Neural cell (in vitro differentiated cells): ENCODE data around the gene MSMP. TPM values are rescaled to one million over a fixed set of nuclear protein-coding genes. Genes with fewer than 3 reads are reported as not detected.

Experiments used
- H2AFZ ChIP-seq: fragments of 200-600, 300-800 bp; sonication (generic), shearing (Covaris generic); 2 replicates; pipeline ENCODE4 v1.6.0; 2014; ENCODE audit warnings: low read depth, mild to moderate bottlenecking, antibody characterized with exemption, low read length, moderate library complexity
- H3F3A ChIP-seq: fragments of 200-600 bp; shearing (Covaris generic); 2 replicates; pipeline ENCODE4 v1.6.1; 2016; ENCODE audit warnings: mild to moderate bottlenecking, moderate library complexity, mixed read lengths, antibody characterized with exemption, low read length; ENCODE audit not compliant: insufficient read depth, poor library complexity, severe bottlenecking
- H3K27ac ChIP-seq: fragments of 200-600, 300-800 bp; sonication (generic), shearing (Covaris generic); 2 replicates; pipeline ENCODE4 v1.5.1; 2014; ENCODE audit warnings: mild to moderate bottlenecking, low read length, moderate library complexity
- H3K27me3 ChIP-seq: fragments of 300-800, 200-600 bp; sonication (generic), shearing (Covaris generic); 2 replicates; pipeline ENCODE4 v1.6.0; 2014; ENCODE audit warnings: mild to moderate bottlenecking, low read depth, low read length, moderate library complexity; ENCODE audit not compliant: insufficient read depth
- H3K36me3 ChIP-seq: fragments of 300-800, 200-600 bp; sonication (generic), shearing (Covaris generic); 2 replicates; pipeline ENCODE4 v1.5.1; 2014; ENCODE audit warnings: mild to moderate bottlenecking, antibody characterized with exemption, low read length, moderate library complexity; ENCODE audit not compliant: insufficient read depth
- H3K4me2 ChIP-seq: fragments of 300-800, 200-600 bp; sonication (generic), shearing (Covaris generic); 2 replicates; pipeline ENCODE4 v1.6.0; 2014; ENCODE audit warnings: mild to moderate bottlenecking, low read length
- H3K4me3 ChIP-seq: fragments of 300-800, 200-600 bp; sonication (generic), shearing (Covaris generic); 2 replicates; pipeline ENCODE4 v1.5.1; 2014; ENCODE audit warnings: mild to moderate bottlenecking, low read length, moderate library complexity
- H3K79me2 ChIP-seq: fragments of 200-600 bp; shearing (Covaris generic); replicated peaks from 2 replicates; pipeline ENCODE4 v1.6.0; 2014; ENCODE audit warnings: mild to moderate bottlenecking, low read length, moderate library complexity; ENCODE audit not compliant: insufficient read depth
- H3K9ac ChIP-seq: fragments of 300-800, 200-600 bp; sonication (generic), shearing (Covaris generic); 2 replicates; pipeline ENCODE4 v1.6.1; 2016; ENCODE audit warnings: mild to moderate bottlenecking, low read length, mixed read lengths
- H3K9me2 ChIP-seq: fragments of 200-600 bp; shearing (Covaris generic); 2 replicates; pipeline ENCODE4 v1.6.1; 2016; ENCODE audit warnings: mild to moderate bottlenecking, low read length, mixed read lengths; ENCODE audit not compliant: insufficient read depth
- H3K9me3 ChIP-seq: fragments of 200-600, 300-800 bp; sonication (generic), shearing (Covaris generic); 2 replicates; pipeline ENCODE4 v1.6.1; 2016; ENCODE audit warnings: mild to moderate bottlenecking, mixed run types, low read length, moderate library complexity, mixed read lengths
- H4K20me1 ChIP-seq: fragments of 200-600 bp; shearing (Covaris generic); 2 replicates; pipeline ENCODE4 v1.6.1; 2016; ENCODE audit warnings: mild to moderate bottlenecking, mixed run types; ENCODE audit not compliant: insufficient read depth
- EP300 ChIP-seq: fragments of 450-650 bp; conservative IDR thresholded peaks from 2 replicates; pipeline ENCODE4 v1.6.1; 2014; ENCODE audit warnings: antibody characterized with exemption, mild to moderate bottlenecking, moderate library complexity; ENCODE audit not compliant: poor library complexity, severe bottlenecking
- EZH2 ChIP-seq: fragments of 200-600, 300-800 bp; shearing (Covaris generic), sonication (generic); IDR thresholded peaks from 2 replicates; pipeline ENCODE4 v1.6.1; 2014; ENCODE audit warnings: antibody characterized with exemption, low read length, borderline replicate concordance, mild to moderate bottlenecking; ENCODE audit not compliant: insufficient read depth, poor library complexity, severe bottlenecking
- MXI1 ChIP-seq: fragments of 450-650 bp; conservative IDR thresholded peaks from 2 replicates; pipeline ENCODE4 v1.6.1; 2014; ENCODE audit warnings: antibody characterized with exemption, mild to moderate bottlenecking; ENCODE audit not compliant: poor library complexity, severe bottlenecking
- POLR2AphosphoS5 ChIP-seq: IDR thresholded peaks from 2 replicates; pipeline ENCODE4 v1.6.1; 2012
- RAD21 ChIP-seq: fragments of 450-650 bp; conservative IDR thresholded peaks from 2 replicates; pipeline ENCODE4 v1.6.1; 2014; ENCODE audit warnings: antibody characterized with exemption, mild to moderate bottlenecking, moderate library complexity
- REST ChIP-seq: IDR thresholded peaks from 2 replicates; pipeline ENCODE4 v1.6.1; 2012; ENCODE audit warnings: borderline replicate concordance
- SMC3 ChIP-seq: fragments of 450-650 bp; conservative IDR thresholded peaks from 2 replicates; pipeline ENCODE4 v1.6.1; 2014; ENCODE audit warnings: antibody characterized with exemption, mild to moderate bottlenecking, moderate library complexity; ENCODE audit not compliant: poor library complexity
- TAF1 ChIP-seq: IDR thresholded peaks from 2 replicates; pipeline ENCODE4 v1.6.1; 2012; ENCODE audit warnings: low read depth
- polyA plus RNA-seq: library from polyadenylated mRNA; depleted of rRNA; stranded (reverse); fragments of >200 nt; gene quantifications from 2 replicates; pipeline ENCODE4 v1.2.3, GENCODE V29; 2014
- small RNA-seq, 3 experiments: library from RNA; depleted of rRNA; stranded (forward); fragments of <200 nt; gene quantifications; one replicate each; pipeline ENCODE3, GENCODE V24; 2012
- TF ChIP-seq, protein P1 (sequence below): fragments of 450-650 bp; IDR thresholded peaks from 2 replicates; pipeline ENCODE4 v1.5.1; 2014; ENCODE audit warnings: antibody characterized with exemption, mild to moderate bottlenecking, moderate library complexity; ENCODE audit not compliant: poor library complexity, severe bottlenecking

Gene MSMP
- polyA plus RNA-seq, 1 donor from 2014 or later: not detected

- Histone ChIP-seq H4K20me1 (no peaks in the 10 kb centered on the region), H3K9ac (no peak overlapping the region), H3K27me3 (no peaks in the 10 kb centered on the region), H3F3A (no peaks in the 10 kb centered on the region), H3K4me3 (no peak overlapping the region), H3K9me3 (no peaks in the 10 kb centered on the region), H2AFZ (no peak overlapping the region), H3K4me2 (no peak overlapping the region), H3K36me3 (peaks cover 5% of the 10 kb centered on the region), H3K9me2 (no peaks in the 10 kb centered on the region), H3K27ac (no peak overlapping the region), H3K79me2 (no peaks in the 10 kb centered on the region)
- TF ChIP-seq TAF1: no peak
- no peak for TF ChIP-seq SMC3
- TF ChIP-seq REST: no peak
- no peak for TF ChIP-seq EP300
- TF ChIP-seq RAD21: no peak
- TF ChIP-seq MXI1: no peak
- TF ChIP-seq, protein P1, sequence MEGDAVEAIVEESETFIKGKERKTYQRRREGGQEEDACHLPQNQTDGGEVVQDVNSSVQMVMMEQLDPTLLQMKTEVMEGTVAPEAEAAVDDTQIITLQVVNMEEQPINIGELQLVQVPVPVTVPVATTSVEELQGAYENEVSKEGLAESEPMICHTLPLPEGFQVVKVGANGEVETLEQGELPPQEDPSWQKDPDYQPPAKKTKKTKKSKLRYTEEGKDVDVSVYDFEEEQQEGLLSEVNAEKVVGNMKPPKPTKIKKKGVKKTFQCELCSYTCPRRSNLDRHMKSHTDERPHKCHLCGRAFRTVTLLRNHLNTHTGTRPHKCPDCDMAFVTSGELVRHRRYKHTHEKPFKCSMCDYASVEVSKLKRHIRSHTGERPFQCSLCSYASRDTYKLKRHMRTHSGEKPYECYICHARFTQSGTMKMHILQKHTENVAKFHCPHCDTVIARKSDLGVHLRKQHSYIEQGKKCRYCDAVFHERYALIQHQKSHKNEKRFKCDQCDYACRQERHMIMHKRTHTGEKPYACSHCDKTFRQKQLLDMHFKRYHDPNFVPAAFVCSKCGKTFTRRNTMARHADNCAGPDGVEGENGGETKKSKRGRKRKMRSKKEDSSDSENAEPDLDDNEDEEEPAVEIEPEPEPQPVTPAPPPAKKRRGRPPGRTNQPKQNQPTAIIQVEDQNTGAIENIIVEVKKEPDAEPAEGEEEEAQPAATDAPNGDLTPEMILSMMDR: no peak
- TF ChIP-seq EZH2: no peak
- no peak for TF ChIP-seq POLR2AphosphoS5
Observed at GRCh38 chr9:35705372-35705771, 48.7 kb downstream of the MSMP start.

GRCh38 chr9:35703906-35704672 is 50.0 kb downstream of the MSMP start:
- H3K9me2 ChIP-seq: no peaks in the 10 kb centered on the region
- TF ChIP-seq EP300: no peak
- TF ChIP-seq TAF1: no peak
- no peak for TF ChIP-seq EZH2
- TF ChIP-seq SMC3: no peak
- TF ChIP-seq POLR2AphosphoS5: no peak
- TF ChIP-seq, protein P1: no peak
- no peak overlapping the region for H3K9ac ChIP-seq
- no peak overlapping the region for H3K27ac ChIP-seq
- no peaks in the 10 kb centered on the region for H4K20me1 ChIP-seq
- H2AFZ ChIP-seq: no peak overlapping the region
- no peaks in the 10 kb centered on the region for H3K9me3 ChIP-seq
- no peaks in the 10 kb centered on the region for H3K27me3 ChIP-seq
- no peaks in the 10 kb centered on the region for H3F3A ChIP-seq
- H3K79me2 ChIP-seq: no peaks in the 10 kb centered on the region
- peaks cover 5% of the 10 kb centered on the region for H3K36me3 ChIP-seq
- no peak overlapping the region for H3K4me3 ChIP-seq
- H3K4me2 ChIP-seq: no peak overlapping the region

Small RNA genes within 50 kb of the gene (small RNA-seq; reads per million reads assigned to genes)
- 0 to 3.8 (median 0) reads per million in 3 experiments for gene MIR6853

Other genes starting within 250 kb of the MSMP start
- 37.9 and 44.3 TPM in 2 replicates for gene TESK1, start 149.0 kb downstream of the MSMP start, polyA plus RNA-seq
- not detected in 2 replicates for gene CD72, start 135.9 kb downstream of the MSMP start, polyA plus RNA-seq
- not detected in 2 replicates for gene SIT1, start 103.3 kb downstream of the MSMP start, polyA plus RNA-seq
- gene RMRP, start 96.3 kb downstream of the MSMP start, polyA plus RNA-seq: 9,508 TPM in 1 of 2 replicates, not detected in the other
- gene CCDC107, start 96.0 kb downstream of the MSMP start, polyA plus RNA-seq: 41.4 and 44.4 TPM in 2 replicates
- 0.51 TPM in 1 of 2 replicates, not detected in the other for gene ARHGEF39, start 89.1 kb downstream of the MSMP start, polyA plus RNA-seq
- not detected in 2 replicates for gene CA9, start 80.3 kb downstream of the MSMP start, polyA plus RNA-seq
- not detected in 2 replicates for gene TPM2, start 64.4 kb downstream of the MSMP start, polyA plus RNA-seq
- gene TLN1, start 22.1 kb downstream of the MSMP start, polyA plus RNA-seq: 7.1 and 9.0 TPM in 2 replicates
- gene CREB3, start 21.6 kb downstream of the MSMP start, polyA plus RNA-seq: 88.4 and 92.9 TPM in 2 replicates
- gene GBA2, start 5.0 kb downstream of the MSMP start, polyA plus RNA-seq: 102 and 113 TPM in 2 replicates
- 8.1 and 9.9 TPM in 2 replicates for gene RGP1, start 5.0 kb downstream of the MSMP start, polyA plus RNA-seq
- gene NPR2, start 37.3 kb upstream of the MSMP start, polyA plus RNA-seq: 3.1 and 9.6 TPM in 2 replicates
- gene SPAG8, start 58.0 kb upstream of the MSMP start, polyA plus RNA-seq: 2.9 and 4.2 TPM in 2 replicates
- 31.0 and 31.6 TPM in 2 replicates for gene HINT2, start 60.8 kb upstream of the MSMP start, polyA plus RNA-seq
- 0.09 TPM in 1 of 2 replicates, not detected in the other for gene FAM221B, start 74.5 kb upstream of the MSMP start, polyA plus RNA-seq
- gene TMEM8B, start 75.0 kb upstream of the MSMP start, polyA plus RNA-seq: 12.7 and 12.9 TPM in 2 replicates
- not detected in 2 replicates for gene OR13J1, start 116.1 kb upstream of the MSMP start, polyA plus RNA-seq
- gene HRCT1, start 151.9 kb upstream of the MSMP start, polyA plus RNA-seq: 0.84 TPM in 1 of 2 replicates, not detected in the other
- 0.35 TPM in 1 of 2 replicates, not detected in the other for gene SPAAR, start 155.2 kb upstream of the MSMP start, polyA plus RNA-seq
- not detected in 2 replicates for gene OR2S2, start 203.9 kb upstream of the MSMP start, polyA plus RNA-seq